SIG-M5 treated with dmso at 0.1 percent for 504 hours (cell line): ENCODE data around the gene LGALS1.

ENCODE experiments used
- DNase-seq: peaks from one replicate; lab custom pipeline; 2025; ENCODE audit not compliant: unreplicated experiment; lab: John Stamatoyannopoulos, UW

LGALS1 gene

DNA sequence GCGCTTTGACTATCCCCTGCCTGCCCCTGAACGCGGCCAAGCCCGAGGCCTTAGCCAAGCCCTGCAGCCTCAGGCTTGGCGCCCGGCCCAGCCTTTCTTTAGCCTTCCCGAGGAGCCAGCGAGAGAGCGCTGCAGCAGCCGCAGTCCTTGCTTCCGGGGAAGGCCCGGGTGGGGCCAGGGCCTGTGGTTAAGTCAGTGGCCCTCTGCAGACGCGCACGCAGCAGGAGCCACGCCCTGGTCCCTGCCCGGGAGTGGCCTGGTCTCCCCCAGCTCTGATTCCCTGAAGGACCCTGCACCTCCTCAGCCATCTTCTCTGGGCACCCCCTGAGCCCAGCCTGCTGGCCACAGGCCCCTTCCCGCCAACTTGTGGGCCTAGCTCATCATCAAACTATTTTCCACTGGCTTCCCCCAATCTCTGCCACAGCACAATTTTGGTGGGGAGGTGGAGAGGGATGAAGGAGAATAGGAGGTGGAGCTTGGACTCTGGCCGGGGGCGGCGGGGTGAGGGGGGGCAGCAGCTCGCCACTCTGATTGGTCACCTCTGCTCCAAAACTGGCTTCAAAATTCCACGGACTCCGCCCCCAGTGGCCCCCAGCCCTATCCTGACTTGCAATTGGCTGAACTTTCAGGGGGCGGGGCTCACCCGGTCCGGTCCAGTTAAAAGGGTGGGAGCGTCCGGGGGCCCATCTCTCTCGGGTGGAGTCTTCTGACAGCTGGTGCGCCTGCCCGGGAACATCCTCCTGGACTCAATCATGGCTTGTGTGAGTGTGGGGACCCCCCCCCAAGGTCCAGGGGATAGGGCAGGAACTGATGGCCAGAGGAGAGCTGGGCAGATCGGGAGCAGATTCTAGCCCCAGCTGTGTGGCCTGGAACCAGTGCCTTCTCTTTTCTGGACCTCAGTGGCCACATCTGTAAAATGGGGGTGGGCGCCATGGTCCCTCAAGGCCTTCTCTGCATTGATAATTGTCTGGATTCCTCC lies at the start of gene LGALS1:
Gene LGALS1 (plus strand): TSS at position 686 of the 979 bp plus-strand sequence. CDS start 67 bp downstream, at position 753.
- DNase-seq: peak; percentile 75

DNA sequence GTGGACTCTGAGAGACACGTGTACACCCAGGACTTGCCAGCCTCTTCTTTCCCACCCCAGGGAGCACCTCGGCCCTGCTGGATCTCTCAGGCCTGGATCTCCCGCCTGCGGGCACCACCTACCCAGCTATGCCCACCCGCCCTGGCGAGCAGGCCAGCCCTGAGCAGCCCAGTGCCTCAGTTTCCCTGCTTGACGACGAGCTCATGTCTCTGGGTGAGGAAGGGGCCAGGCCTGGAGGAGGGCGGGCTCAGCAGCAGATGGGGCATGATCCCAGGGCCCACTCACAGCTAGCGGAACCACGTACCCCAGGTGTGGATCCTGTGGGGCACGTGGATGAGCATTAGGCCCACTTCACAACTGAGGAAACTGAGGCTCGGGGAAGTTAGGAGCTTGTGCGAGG lies 49.7 kb upstream of the LGALS1 start:
- no peak for DNase-seq

DNA sequence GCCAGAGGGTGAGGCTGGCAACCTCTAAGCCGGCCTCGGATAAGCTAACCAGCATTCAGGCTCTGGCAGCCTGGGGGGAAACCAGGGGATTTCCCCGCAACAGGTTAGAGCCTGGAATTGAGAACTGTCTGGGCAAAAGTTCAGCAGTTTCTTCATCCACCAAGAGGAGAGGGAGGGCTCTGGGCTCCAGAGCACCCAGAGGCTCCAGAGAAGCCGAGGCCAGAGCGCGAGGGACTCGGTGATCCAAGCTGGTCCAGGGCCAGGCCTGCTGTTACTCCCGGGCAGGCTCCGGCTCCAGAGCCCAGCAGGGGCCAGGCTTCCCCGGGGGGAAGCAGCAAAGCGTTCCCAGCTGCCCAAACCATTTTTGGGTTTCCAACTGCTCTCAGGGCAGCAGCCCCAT lies 49.3 kb upstream of the LGALS1 start:
- DNase-seq: no peak

GRCh38 chr22:37626556-37627075 lies 48.8 kb upstream of the LGALS1 start:
- DNase-seq: no peak

DNA sequence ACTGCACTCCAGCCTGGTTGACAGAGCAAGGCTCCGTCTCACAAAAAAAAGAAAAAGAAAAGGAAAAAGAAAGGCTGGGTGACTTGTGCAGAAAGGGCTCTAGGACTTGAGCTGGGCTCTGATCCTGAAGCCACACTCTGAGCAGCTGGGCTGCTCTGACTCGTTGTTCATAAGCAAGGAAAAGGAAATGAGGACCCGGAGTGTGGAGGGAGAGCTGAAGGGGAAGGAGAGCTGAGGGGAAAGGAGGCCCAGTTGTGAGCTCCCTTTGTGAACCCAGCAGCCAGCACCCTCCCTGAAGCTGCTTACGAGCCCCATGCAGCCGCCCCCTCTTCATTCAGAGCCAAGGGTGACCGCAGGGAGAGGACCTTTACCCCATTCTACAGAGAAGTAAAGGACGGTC lies 48.3 kb upstream of the LGALS1 start:
- no peak for DNase-seq

GRCh38 chr22:37627545-37627944 lies 47.9 kb upstream of the LGALS1 start:
- no peak for DNase-seq

DNA sequence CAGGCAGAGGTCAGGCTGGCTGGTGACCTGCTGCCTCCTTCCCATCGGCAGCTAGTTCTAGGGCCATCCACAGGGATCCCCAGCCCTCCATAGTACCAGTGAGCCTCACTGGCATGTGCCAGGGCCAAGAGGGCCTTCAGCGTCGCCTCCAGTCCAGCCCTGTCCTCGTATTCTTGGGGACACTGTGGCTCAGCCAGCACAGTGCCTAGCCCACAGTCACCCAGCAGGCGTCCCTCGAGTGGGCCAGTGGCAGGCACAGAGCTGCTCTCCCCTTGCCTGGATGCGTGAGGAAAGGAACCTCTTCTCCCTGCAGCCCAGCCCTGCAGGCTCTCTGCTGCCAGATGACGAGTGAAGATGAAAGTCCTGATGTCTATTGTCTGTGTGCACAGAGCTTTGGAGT lies 46.6 kb upstream of the LGALS1 start:
- no peak for DNase-seq

DNA sequence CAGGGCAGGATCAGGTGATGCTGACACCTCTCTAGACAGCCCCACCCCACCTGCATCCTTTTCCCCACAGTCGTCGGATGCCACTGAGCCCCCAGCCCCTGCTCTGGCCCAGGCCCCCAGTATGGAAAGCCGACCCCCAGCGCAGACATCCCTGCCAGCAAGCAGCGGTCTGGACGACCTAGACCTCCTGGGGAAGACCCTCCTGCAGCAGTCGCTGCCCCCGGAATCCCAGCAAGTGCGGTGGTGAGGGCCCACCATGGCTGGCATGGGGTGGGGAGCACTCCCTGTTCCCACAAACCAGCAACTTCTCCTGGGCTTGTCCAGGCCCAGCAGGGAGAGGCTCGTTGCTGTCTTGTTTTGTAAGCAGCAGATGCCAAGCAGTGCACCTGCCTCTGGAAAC lies 45.5 kb upstream of the LGALS1 start:
- no peak for DNase-seq

GRCh38 chr22:37630839-37631435 lies 44.5 kb upstream of the LGALS1 start:
- no peak for DNase-seq

- no peak for DNase-seq
These were observed 43.8 kb upstream of the LGALS1 start for GRCh38 chr22:37631448-37632173.

DNA sequence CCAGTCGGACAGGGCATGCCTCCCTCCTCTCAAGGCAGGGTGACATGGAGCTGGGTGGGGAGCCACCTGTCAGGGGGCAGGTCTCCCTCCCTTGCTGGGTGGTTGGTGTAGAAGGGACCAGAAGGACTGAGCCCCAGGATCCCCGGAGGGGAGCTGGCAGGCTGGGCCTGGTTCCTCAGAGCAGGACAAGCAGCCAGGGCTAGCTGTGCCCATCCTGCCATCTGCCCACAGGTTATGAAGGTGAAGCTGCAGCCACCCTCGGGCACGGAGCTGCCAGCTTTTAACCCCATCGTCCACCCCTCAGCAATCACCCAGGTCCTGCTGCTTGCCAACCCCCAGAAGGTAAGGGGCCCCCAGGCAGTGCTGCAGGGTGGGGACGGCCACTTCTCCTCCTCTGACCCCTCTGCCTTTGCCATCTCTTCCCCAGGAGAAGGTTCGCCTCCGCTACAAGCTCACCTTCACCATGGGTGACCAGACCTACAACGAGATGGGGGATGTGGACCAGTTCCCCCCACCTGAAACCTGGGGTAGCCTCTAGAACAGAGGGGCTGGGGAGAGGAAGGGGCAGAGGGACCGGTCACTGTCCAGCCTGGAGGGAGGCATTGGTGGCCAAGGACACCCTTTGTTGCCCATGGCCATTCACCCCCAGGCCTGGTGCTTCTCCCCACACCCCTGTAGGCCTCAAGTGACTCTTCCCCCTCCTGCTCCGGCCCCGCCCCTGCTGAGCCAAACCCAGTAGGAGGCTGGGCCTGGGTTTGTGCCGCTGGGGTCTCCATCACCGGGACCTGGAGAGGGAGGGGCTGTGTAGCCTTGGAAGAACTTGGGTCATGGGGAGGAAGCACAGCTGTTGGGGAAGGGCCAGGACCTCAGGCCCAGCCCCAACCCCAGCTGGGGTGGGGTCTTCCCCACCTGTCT lies 43.0 kb upstream of the LGALS1 start:
- DNase-seq: no peak

DNA sequence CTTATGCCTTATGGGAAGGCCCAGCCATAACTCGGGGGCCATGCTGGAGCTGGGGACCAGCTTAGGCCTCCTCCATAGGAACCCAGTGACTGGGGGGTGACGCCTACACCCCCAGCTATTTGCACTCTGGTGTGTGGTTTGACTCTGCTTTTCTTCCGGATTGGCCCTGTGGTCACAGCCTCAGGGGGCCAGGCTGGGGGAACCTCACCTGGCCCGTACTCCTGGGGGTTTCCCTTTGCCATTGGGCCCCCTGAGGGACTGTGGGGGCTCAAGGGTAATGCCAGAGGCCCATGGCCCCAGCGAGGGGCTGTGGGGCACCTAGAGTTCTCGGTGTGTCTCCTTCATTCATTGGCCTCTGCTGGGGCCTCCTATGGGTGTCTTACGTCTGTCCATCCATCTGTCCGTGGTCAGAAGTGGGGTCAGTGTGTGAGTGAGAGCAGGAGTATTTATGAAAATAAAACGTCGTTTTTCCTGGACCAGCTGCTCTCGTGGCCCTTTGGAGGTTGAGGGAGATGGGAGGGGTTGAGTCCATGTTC lies 42.3 kb upstream of the LGALS1 start:
- no peak for DNase-seq

DNA sequence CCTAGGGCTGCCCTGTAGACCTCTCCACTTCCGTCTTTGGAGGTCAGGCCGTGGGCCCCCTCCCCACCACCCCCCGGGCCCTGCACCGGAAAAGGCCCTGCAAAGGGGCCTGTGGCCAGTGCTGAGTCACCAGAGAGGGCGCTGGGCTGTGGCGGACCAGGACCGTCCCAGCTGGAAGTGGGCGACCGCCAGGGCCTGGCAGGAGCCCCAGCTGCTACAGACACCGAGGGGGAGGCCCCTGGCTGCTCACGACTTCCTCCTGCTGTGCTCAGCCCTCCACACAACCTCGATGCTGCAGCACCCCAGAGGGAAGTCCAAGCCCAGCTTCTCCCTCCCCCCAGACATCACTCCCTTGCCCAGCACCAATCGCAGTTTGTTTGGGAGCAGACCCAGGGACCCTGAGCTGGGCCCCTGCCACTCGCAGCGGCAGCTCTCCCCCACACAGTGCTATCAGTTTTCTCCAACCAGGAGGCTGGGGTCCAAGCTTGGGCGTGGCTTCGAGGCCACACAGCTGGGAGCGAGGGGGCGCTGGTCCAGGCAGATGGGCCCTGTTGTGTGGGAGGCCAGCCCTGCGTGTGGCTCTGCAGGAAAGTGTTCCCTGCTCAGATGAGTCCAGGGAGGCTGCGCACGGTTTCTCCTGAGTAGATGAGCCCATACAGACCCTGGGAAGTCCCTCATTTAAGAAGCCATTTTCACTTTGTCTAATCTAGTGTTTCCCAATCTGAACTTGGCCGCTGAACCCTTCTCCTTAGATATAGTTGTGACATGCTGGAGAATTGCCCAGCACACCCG lies 41.6 kb upstream of the LGALS1 start:
- DNase-seq: peak; percentile 92

- DNase-seq: no peak
These were observed 41.0 kb upstream of the LGALS1 start for GRCh38 chr22:37634417-37634924.

DNA sequence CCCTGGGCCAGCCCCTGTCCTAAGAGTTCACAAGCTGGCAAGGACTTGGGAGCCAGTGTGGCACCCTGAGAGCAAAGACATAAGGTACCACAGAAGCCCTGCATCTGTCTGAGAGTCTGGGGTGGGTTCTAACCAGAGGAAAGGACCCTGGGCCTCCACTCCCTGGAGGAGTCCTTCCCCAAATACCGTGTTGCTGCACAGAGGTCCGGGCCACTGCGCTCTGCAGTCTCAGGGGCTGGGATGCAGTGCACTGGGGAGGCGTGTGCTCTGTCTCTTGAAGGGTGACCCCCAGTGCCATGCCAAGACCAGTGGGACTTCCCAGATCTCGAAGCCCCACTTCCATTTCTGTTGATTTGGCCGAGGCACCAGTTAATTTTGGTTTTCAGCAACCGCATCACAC lies 40.3 kb upstream of the LGALS1 start:
- no peak for DNase-seq

GRCh38 chr22:37636186-37636948 lies 39.1 kb upstream of the LGALS1 start:
- peak; percentile 47 for DNase-seq

DNA sequence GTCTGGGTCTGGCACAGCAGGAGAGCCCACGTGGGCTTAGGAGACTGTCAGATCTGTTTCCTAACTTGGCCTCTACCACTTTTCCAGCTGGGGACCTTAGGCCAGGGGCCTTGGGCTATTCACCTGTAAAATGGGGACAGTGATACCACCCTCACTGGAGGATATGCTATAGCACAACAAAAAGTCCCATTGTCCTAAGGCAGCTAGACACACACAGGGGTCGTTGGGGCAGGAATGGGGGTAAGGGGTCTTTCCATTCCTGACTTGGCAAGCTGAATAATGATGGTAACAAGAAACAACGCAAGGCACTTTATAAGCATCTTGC lies 38.5 kb upstream of the LGALS1 start:
- no peak for DNase-seq

- no peak for DNase-seq
These were observed 36.9 kb upstream of the LGALS1 start for GRCh38 chr22:37638391-37639069.
